Small intestine (tissue), 7 donors: ENCODE results near the gene ATP11C. TPM values are rescaled to one million over a fixed set of nuclear protein-coding genes. Genes with fewer than 3 reads are reported as not detected.
"Not testable (repeated sequence)": the region's sequence is repeated elsewhere in the genome, so short reads cannot be mapped to it uniquely, and the experiment has no call there.

ENCODE experiments used
- DNase-seq, 2 donors: peaks; one replicate each; pipeline versions ENCODE4 v3.0.0 to v3.0.0-alpha.2; 2013
- FAIRE-seq: peaks from 2 replicates; lab custom pipeline; 2012; peaks lifted over from hg19 to GRCh38; lab: Jason Lieb, UNC
- H3K27ac ChIP-seq, 3 donors: one replicate each; pipeline ENCODE4 v1.5.1; 2013; ENCODE audit warnings: low read length in 2 of 3, mild to moderate bottlenecking in 2 of 3, control low read depth in 1 of 3, inconsistent platforms in 1 of 3, low read depth in 1 of 3, moderate library complexity in 1 of 3
- H3K27me3 ChIP-seq, 3 donors: one replicate each; pipeline ENCODE4 v1.6.1; 2013; ENCODE audit warnings: low read length in 3 of 3, inconsistent platforms in 1 of 3; ENCODE audit not compliant: control insufficient read depth in 3 of 3, insufficient read depth in 3 of 3
- H3K36me3 ChIP-seq, 3 donors: one replicate each; pipeline ENCODE4 v1.6.1; 2013; ENCODE audit warnings: low read length in 3 of 3, inconsistent platforms in 1 of 3, low read depth in 1 of 3, mild to moderate bottlenecking in 1 of 3, moderate library complexity in 1 of 3; ENCODE audit not compliant: control insufficient read depth in 3 of 3, insufficient read depth in 2 of 3
- H3K4me1 ChIP-seq, 3 donors: one replicate each; pipeline ENCODE4 v1.6.1; 2013; ENCODE audit warnings: low read length in 2 of 3, inconsistent platforms in 1 of 3, low read depth in 1 of 3, mild to moderate bottlenecking in 1 of 3, moderate library complexity in 1 of 3; ENCODE audit not compliant: control insufficient read depth in 3 of 3, insufficient read depth in 2 of 3
- H3K4me3 ChIP-seq, 3 donors: one replicate each; pipeline ENCODE4 v1.5.1; 2013; ENCODE audit warnings: low read length in 3 of 3, control low read depth in 1 of 3, inconsistent platforms in 1 of 3, low read depth in 1 of 3, mild to moderate bottlenecking in 1 of 3, moderate library complexity in 1 of 3
- H3K9me3 ChIP-seq, 2 donors: one replicate each; pipeline ENCODE4 v1.6.1; 2013; ENCODE audit warnings: low read depth in 1 of 2, low read length in 1 of 2; ENCODE audit not compliant: control insufficient read depth in 2 of 2, insufficient read depth in 1 of 2
- WGBS, 3 donors: extraction: QIAGEN DNeasy Blood & Tissue Kit; methylation state at CpG; one replicate each; pipeline ENCODE4 v1.1.7; 2013; 5-methylcytosine and 5-hydroxymethylcytosine counted together
- polyA plus RNA-seq, 4 donors: library from polyadenylated mRNA; stranded (reverse) in 3 of 4; unstranded in 1 of 4; fragments of 200-250 nt in 3 of 4; fragments of 120-200 nt in 1 of 4; gene quantifications; one replicate each; pipeline versions ENCODE4 v1.2.1 to v1.2.3, GENCODE V29; 2013
- donor health status: healthy with polysubstance abuse.
- donor health status: control.
- donor health status: control.
- donor health status: Bipolar disorder and iron deficiency.
- donor health status: healthy.

Gene ATP11C
- polyA plus RNA-seq, 4 donors = 3.8 to 16.1 (median 6.6) TPM

DNA sequence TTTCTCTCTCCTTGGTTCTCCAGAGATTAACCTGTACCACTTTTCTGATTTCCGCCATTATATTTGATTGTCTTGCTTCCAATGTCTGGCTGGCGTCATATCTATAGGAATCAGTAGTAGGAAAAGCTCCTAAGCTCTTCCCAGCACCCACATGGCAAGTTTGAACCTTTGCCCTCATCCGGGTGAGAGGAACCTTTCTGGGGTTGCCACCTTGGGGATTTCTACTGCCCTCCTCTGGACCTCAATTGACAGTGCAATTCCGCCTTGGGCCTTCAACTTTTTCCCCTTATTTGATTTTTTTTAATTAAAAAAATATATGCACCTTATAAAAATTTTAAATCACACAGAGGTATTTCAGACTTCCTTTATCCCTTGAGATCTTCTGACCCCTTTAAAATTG, 34.4 kb upstream of the ATP11C start:
- Histone ChIP-seq H3K27me3 (peaks cover 0 to 3% (median 0%) of the 10 kb centered on the region in 3 donors), H3K4me3 (no peak overlapping the region), H3K36me3 (no peaks in the 10 kb centered on the region), H3K9me3 (no peaks in the 10 kb centered on the region), H3K4me1 (no peaks in the 10 kb centered on the region), H3K27ac (no peak overlapping the region)
- DNase-seq (peak in 1 of 2 donors; percentile 56), FAIRE-seq (no peak)
- 48 to 66% (median 61%) methylated on average over 4 of the region's 4 CpGs for WGBS, 3 donors

DNA sequence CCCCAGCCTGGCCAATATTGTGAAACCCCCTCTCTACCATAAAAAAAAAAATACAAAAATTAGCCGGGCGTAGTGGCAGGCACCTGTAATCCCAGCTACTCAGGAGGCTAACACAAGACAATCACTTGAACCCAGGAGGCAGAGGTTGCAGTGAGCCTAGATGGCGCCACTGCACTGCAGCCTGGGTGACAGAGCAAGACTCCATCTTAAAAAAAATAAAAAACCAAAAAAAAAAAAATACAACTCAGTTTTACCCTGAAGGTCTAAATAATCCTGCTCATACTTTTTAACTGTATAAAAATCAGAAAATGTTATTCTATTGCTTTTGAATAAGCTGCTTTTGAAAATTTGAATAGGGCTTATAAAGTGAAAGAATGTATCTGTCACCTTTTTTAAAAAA, 33.3 kb upstream of the ATP11C start:
- WGBS, 3 donors = 49 to 59% (median 54%) methylated on average over 3 of the region's 3 CpGs
- H3K27me3 ChIP-seq, H3K4me3 ChIP-seq, FAIRE-seq, H3K36me3 ChIP-seq, H3K27ac ChIP-seq, DNase-seq, H3K4me1 ChIP-seq, H3K9me3 ChIP-seq: not testable (repeated sequence)

DNA sequence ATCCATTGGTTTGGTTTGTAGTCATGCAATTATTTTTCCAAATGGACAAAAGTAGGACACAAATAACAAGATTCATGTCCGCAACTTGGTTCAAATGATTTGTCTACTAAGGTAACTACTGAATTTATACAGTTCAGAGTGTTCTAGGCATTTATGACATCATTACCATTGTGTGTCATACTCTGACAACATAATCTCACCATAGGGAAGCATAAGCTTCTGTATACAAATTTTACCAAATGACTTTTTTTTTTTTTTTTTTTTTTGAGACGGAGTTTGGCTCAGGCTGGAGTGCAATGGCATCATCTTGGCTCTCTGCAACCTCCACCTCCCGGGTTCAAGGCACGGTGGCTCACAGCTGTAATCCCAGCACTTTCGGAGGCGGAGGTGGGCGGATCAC, 32.6 kb upstream of the ATP11C start, which contains the start of gene CXorf66:
TSS of gene CXorf66 (minus strand) at position 101 of the 400 bp plus-strand sequence. CDS start at position 76, 25 bp downstream.
- peaks cover 0 to 3% (median 0%) of the 10 kb centered on the region in 3 donors for H3K27me3 ChIP-seq
- H3K27ac ChIP-seq = no peak within 1 kb of the TSS
- H3K4me3 ChIP-seq = no peak within 1 kb of the TSS
- FAIRE-seq (no peak), DNase-seq (no peak)
- no peaks in the 10 kb centered on the region for H3K36me3 ChIP-seq
- H3K4me1 ChIP-seq = no peaks in the 10 kb centered on the region
- H3K9me3 ChIP-seq = no peaks in the 10 kb centered on the region
- WGBS, 3 donors = 93 to 95% (median 94%) methylated on average over 6 to 7 of the region's 7 CpGs

DNA sequence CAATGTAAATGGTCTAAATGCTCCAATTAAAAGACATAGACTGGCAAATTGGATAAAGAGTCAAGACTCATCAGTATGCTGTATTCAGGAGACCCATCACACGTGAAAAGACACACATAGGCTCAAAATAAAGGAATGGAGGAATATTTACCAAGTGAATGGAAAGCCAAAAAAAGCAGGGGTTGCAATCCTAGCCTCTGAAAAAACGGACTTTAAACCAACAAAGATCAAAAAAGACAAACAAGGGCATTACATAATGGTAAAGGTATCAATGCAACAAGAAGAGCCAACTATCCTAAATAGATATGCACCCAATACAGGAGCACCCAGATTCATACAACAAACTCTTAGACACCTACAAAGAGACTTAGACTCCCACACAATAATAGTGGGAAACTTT, 28.2 kb upstream of the ATP11C start:
- not testable (repeated sequence) for H3K4me3 ChIP-seq, DNase-seq, H3K27ac ChIP-seq, H3K4me1 ChIP-seq, H3K27me3 ChIP-seq, H3K9me3 ChIP-seq, FAIRE-seq, H3K36me3 ChIP-seq
- WGBS, 3 donors = 29 to 56% (median 53%) methylated on average over 2 of the region's 2 CpGs

DNA sequence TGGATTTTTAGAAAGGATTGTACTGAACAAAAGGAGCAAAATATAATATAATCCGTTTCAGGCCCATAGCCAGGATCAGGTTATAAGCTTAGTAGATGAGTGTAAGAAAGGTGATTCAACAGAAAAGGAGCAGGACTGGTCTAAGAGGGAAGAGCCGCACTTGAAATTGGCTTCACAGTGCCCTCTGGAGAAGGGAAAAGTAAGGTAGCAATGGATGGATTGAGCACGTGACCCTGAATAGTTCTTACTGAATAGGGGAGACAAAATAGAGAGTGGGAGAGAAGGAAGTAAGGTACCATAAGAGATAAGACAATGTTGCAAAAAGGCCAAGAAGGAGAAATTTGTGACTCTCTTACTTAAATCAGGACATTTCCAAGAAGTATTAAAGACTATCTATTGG, 16.9 kb upstream of the ATP11C start:
- H3K4me3 ChIP-seq = no peak overlapping the region
- FAIRE-seq (no peak), DNase-seq (no peak)
- H3K36me3 ChIP-seq = no peaks in the 10 kb centered on the region
- no peaks in the 10 kb centered on the region for H3K4me1 ChIP-seq
- H3K27me3 ChIP-seq = no peaks in the 10 kb centered on the region
- H3K27ac ChIP-seq = no peak overlapping the region
- WGBS, 3 donors = 44 to 62% (median 47%) methylated on average over 3 of the region's 3 CpGs
- H3K9me3 ChIP-seq = no peaks in the 10 kb centered on the region

DNA sequence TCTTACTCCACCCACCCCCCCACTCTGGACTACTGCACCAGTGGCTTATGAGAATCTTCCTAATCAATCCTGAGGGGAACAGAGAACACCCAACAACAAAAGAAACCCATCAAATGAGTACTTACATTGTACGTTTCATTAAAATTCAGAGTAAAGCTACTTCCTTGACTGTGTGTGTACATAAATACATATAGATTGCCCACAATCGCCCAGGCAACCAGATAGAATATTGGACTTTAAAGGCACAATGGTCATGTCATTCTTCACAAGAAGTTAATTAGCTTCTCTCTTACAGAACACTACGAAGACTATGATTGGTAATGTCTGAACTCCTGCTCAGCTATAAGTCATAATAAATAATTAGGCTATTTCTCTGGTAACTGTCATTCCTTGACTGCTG, 12.2 kb upstream of the ATP11C start:
- FAIRE-seq = no peak
- DNase-seq = peak in 1 of 2 donors; percentile 32
- H3K4me1 ChIP-seq = no peaks in the 10 kb centered on the region
- H3K27ac ChIP-seq = no peak overlapping the region
- no peaks in the 10 kb centered on the region for H3K27me3 ChIP-seq
- no peak overlapping the region for H3K4me3 ChIP-seq
- WGBS, 3 donors = 28 to 52% (median 35%) methylated on average over 3 of the region's 3 CpGs
- no peaks in the 10 kb centered on the region for H3K9me3 ChIP-seq
- H3K36me3 ChIP-seq = no peaks in the 10 kb centered on the region

DNA sequence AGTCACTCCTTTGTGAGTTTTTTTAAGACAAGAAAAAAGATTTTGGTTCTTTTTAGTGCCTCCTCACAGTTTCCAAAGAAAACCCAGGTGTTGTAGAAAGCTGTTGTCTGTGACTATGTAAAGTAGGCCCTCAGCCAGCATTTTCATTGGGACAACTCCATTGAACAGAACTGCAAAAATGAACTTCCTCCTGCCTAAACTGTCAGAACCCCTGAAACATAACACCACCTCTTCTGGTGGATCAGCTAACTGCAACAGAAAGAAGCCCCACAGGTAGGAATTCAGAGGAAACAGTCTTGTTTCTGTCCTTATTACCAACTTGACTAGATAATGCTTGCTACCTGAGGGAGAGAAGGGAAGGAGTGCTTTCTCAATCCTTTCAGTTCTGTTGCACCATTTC, 3.4 kb upstream of the ATP11C start:
- H3K36me3 ChIP-seq = no peaks in the 10 kb centered on the region
- no peak overlapping the region for H3K4me3 ChIP-seq
- H3K27me3 ChIP-seq = no peaks in the 10 kb centered on the region
- no peak for DNase-seq
- H3K9me3 ChIP-seq = no peaks in the 10 kb centered on the region
- no peak overlapping the region for H3K27ac ChIP-seq
- no peak for FAIRE-seq
- no peaks in the 10 kb centered on the region for H3K4me1 ChIP-seq

DNA sequence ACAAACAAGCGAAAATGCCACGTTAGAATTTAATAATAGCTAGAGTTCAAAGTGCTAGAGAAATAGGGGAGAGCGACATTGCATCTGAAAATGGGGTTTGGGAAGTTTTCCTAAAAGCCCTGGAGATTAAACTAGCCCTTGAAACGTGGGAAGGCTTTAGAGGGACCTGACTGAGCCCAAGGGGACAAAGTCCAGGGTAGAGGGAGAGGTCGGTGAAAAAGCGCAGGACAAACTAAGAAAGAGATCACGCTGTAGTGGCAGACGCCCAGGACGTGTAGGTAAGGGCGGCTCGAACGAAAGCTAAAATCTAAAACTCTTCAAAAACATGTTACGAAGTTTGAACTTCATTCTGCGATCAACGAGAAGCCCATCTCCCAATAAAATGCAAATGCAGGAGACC, 1.1 kb upstream of the ATP11C start:
- no peak for FAIRE-seq
- Histone ChIP-seq H3K4me3 (peak overlapping the region in 2 of 3 donors; percentile 25 to 77), H3K36me3 (no peaks in the 10 kb centered on the region), H3K9me3 (no peaks in the 10 kb centered on the region), H3K27me3 (no peaks in the 10 kb centered on the region), H3K27ac (peak overlapping the region; percentile 68 to 98 (median 87)), H3K4me1 (no peaks in the 10 kb centered on the region)
- DNase-seq = peak; percentile 66 to 78
- WGBS, 3 donors = 23 to 57% (median 50%) methylated on average over 15 of the region's 15 CpGs
